HEK293T (cell line): ENCODE data around the gene MXRA7.
"Not testable (repeated sequence)": the region's sequence is repeated elsewhere in the genome, so short reads cannot be mapped to it uniquely, and the experiment has no call there.

ENCODE experiments used
- CTCF ChIA-PET: fragments of 350-600 bp; formaldehyde crosslinking; extraction: SDS; loops from one replicate; lab custom pipeline; 2021; ENCODE audit warnings: antibody characterized with exemption, inconsistent platforms; lab: Yijun Ruan, JAX
- POLR2A ChIA-PET: fragments of 350-600 bp; formaldehyde crosslinking; extraction: SDS; loops from one replicate; lab custom pipeline; 2020; ENCODE audit warnings: antibody characterized with exemption, inconsistent platforms; lab: Yijun Ruan, JAX
- DNase-seq: peaks from one replicate; pipeline ENCODE4 v3.0.0; 2012; ENCODE audit warnings: mixed read lengths; ENCODE audit errors: extremely low spot score
- ARNT ChIP-seq: fragments of 450-650 bp; IDR thresholded peaks from 2 replicates; pipeline ENCODE4 v1.6.1; 2017; ENCODE audit warnings: mild to moderate bottlenecking
- BHLHE40 ChIP-seq: fragments of 450-650 bp; IDR thresholded peaks from 2 replicates; pipeline ENCODE4 v1.6.1; 2016; ENCODE audit warnings: mild to moderate bottlenecking, moderate library complexity, borderline replicate concordance
- CTBP1 ChIP-seq: fragments of 450-650 bp; IDR thresholded peaks from 2 replicates; pipeline ENCODE4 v1.6.1; 2016; ENCODE audit warnings: borderline replicate concordance
- ELF4 ChIP-seq: fragments of 450-650 bp; IDR thresholded peaks from 2 replicates; pipeline ENCODE4 v1.6.1; 2017; ENCODE audit warnings: antibody characterized with exemption
- FOXA1 ChIP-seq: fragments of 450-650 bp; IDR thresholded peaks from 2 replicates; pipeline ENCODE4 v1.6.1; 2016; ENCODE audit warnings: mild to moderate bottlenecking
- FOXK2 ChIP-seq: fragments of 450-650 bp; IDR thresholded peaks from 2 replicates; pipeline ENCODE4 v1.6.1; 2016; ENCODE audit warnings: mild to moderate bottlenecking
- FOXM1 ChIP-seq: fragments of 450-650 bp; IDR thresholded peaks from 2 replicates; pipeline ENCODE4 v1.6.1; 2017; ENCODE audit warnings: mild to moderate bottlenecking, borderline replicate concordance
- HDGF ChIP-seq: fragments of 450-650 bp; IDR thresholded peaks from 2 replicates; pipeline ENCODE4 v1.6.1; 2017; ENCODE audit warnings: antibody characterized with exemption, borderline replicate concordance
- L3MBTL2 ChIP-seq: fragments of 450-650 bp; conservative IDR thresholded peaks from 2 replicates; pipeline ENCODE4 v1.6.1; 2016; ENCODE audit warnings: mild to moderate bottlenecking
- LEF1 ChIP-seq: fragments of 450-650 bp; IDR thresholded peaks from 2 replicates; pipeline ENCODE4 v1.6.1; 2017; ENCODE audit warnings: mild to moderate bottlenecking, borderline replicate concordance
- NFRKB ChIP-seq: fragments of 450-650 bp; IDR thresholded peaks from 2 replicates; pipeline ENCODE4 v1.6.1; 2016; ENCODE audit warnings: mild to moderate bottlenecking, moderate library complexity
- PKNOX1 ChIP-seq: fragments of 450-650 bp; IDR thresholded peaks from 2 replicates; pipeline ENCODE4 v1.6.1; 2016
- SP1 ChIP-seq: fragments of 450-650 bp; IDR thresholded peaks from 2 replicates; pipeline ENCODE4 v1.6.1; 2017
- SUZ12 ChIP-seq: fragments of 450-650 bp; IDR thresholded peaks from 2 replicates; pipeline ENCODE4 v1.6.1; 2016; ENCODE audit warnings: mild to moderate bottlenecking
- TARDBP ChIP-seq: fragments of 450-650 bp; IDR thresholded peaks from 2 replicates; pipeline ENCODE4 v1.6.1; 2016
- ZNF384 ChIP-seq: fragments of 450-650 bp; IDR thresholded peaks from 2 replicates; pipeline ENCODE4 v1.6.1; 2016

The MXRA7 gene

GRCh38 chr17:76726776-76727718, 16.3 kb upstream of the MXRA7 start, which contains the start of gene METTL23:
METTL23 (plus strand) TSS chr17:76726839; CDS start chr17:76729711, 2,872 bp downstream.
- DNase-seq: peak; percentile 71
- POLR2A ChIA-PET: interaction anchor here (0.7 to 6.2 kb wide), 13 partner anchors 8 to 187 kb away, joined by 3 to 58 read pairs (median 4); partner anchors contain the start of genes MFSD11, MGAT5B, MXRA7 and PRCD
- no peak for TF ChIP-seq FOXA1
- TF ChIP-seq CTBP1: peak; percentile 21; the same call in 1 of the 2 replicates
- TF ChIP-seq PKNOX1: 0 out of 2 replicates have a peak, but pooled peaks have one; percentile 0
- no peak for TF ChIP-seq SUZ12
- TF ChIP-seq TARDBP: no peak
- no peak for TF ChIP-seq ELF4
- no peak for TF ChIP-seq FOXM1
- TF ChIP-seq BHLHE40: no peak
- TF ChIP-seq HDGF: no peak
- no peak for TF ChIP-seq ARNT
- TF ChIP-seq ZNF384: no peak
- TF ChIP-seq NFRKB: no peak
- TF ChIP-seq LEF1: no peak
- no peak for TF ChIP-seq SP1
- no peak for TF ChIP-seq FOXK2
- peak; percentile 85 for TF ChIP-seq L3MBTL2
- CTCF ChIA-PET: interaction anchor here (0.7 to 1.5 kb wide), 5 partner anchors 12 to 113 kb away, joined by 3 to 5 read pairs (median 3); no protein-coding TSS in a partner anchor

GRCh38 chr17:76726231-76726775, 15.5 kb upstream of the MXRA7 start, which contains the start of gene JMJD6:
JMJD6 (minus strand) TSS chr17:76726606; CDS start chr17:76726475, 131 bp downstream.
- peak; percentile 89 for DNase-seq
- TF ChIP-seq TARDBP (no peak), PKNOX1 (0 out of 2 replicates have a peak, but pooled peaks have one; percentile 8), HDGF (no peak)
- POLR2A ChIA-PET: interaction anchor here (0.7 to 6.2 kb wide), 8 partner anchors 9 to 186 kb away, joined by 3 to 58 read pairs (median 6); partner anchors contain the start of genes MFSD11, MXRA7, PRCD and SRSF2
- CTCF ChIA-PET: interaction anchor here (0.6 to 0.7 kb wide), 2 partner anchors 9 to 11 kb away, joined by 3 read pairs; no protein-coding TSS in a partner anchor

GRCh38 chr17:76725580-76726230, 14.9 kb upstream of the MXRA7 start:
- peak; percentile 58 for DNase-seq
- ChIA-PET POLR2A (interaction anchor here (0.7 to 6.2 kb wide), 9 partner anchors 9 to 185 kb away, joined by 3 to 58 read pairs (median 7); partner anchors contain the start of genes MFSD11, MXRA7, PRCD and SRSF2), CTCF (interaction anchor here (0.6 to 0.7 kb wide), 3 partner anchors 9 to 130 kb away, joined by 3 to 4 read pairs (median 3); no protein-coding TSS in a partner anchor)
- TF ChIP-seq CTBP1: no peak
- TF ChIP-seq SP1: no peak
- no peak for TF ChIP-seq TARDBP
- TF ChIP-seq FOXA1: no peak
- TF ChIP-seq HDGF: no peak
- TF ChIP-seq NFRKB: no peak
- no peak for TF ChIP-seq FOXM1
- TF ChIP-seq FOXK2: no peak
- TF ChIP-seq PKNOX1: no peak
- TF ChIP-seq SUZ12: no peak
- TF ChIP-seq LEF1: no peak
- TF ChIP-seq L3MBTL2: 0 out of 2 replicates have a peak, but pooled peaks have one; percentile 49
- TF ChIP-seq ELF4: no peak
- TF ChIP-seq ZNF384: peak; percentile 52; the same call in 1 of the 2 replicates
- TF ChIP-seq ARNT: peak; percentile 43; the same call in 1 of the 2 replicates
- no peak for TF ChIP-seq BHLHE40

GRCh38 chr17:76723812-76724211, 13.0 kb upstream of the MXRA7 start:
- TF ChIP-seq FOXM1 (no peak), ARNT (no peak), L3MBTL2 (no peak), SUZ12 (no peak), ZNF384 (no peak), NFRKB (no peak), SP1 (no peak), PKNOX1 (no peak), FOXK2 (no peak), BHLHE40 (no peak), CTBP1 (no peak), ELF4 (no peak), FOXA1 (no peak), TARDBP (no peak)
- CTCF ChIA-PET: no interaction called here

GRCh38 chr17:76722977-76723376, 12.2 kb upstream of the MXRA7 start:
- DNase-seq, CTCF ChIA-PET: not testable (repeated sequence)
- POLR2A ChIA-PET: interaction anchor here (1.3 to 2.4 kb wide), 2 partner anchors 11 to 14 kb away, joined by 3 to 7 read pairs; no protein-coding TSS in a partner anchor

More at GRCh38 chr17:76723812-76724211, 13.0 kb upstream of the MXRA7 start:
- no peak for DNase-seq
- POLR2A ChIA-PET: interaction anchor here (2.4 to 6.2 kb wide), 2 partner anchors 12 to 14 kb away, joined by 7 to 58 read pairs; partner anchors contain the start of genes MFSD11 and SRSF2
